K562 (cell line): Measurements from ENCODE around the gene ZDHHC8. TPM values are rescaled to one million over a fixed set of nuclear protein-coding genes. Genes with fewer than 3 reads are reported as not detected.

ENCODE experiments used
- CBX3 ChIP-seq, 2 experiments: IDR thresholded peaks; 1 replicate in 1 of 2; 2 replicates in 1 of 2; pipeline ENCODE4 v1.6.1; 2012; ENCODE audit warnings: inconsistent platforms in 2 of 2, low read length in 2 of 2, borderline replicate concordance in 1 of 2, control low read depth in 1 of 2
- EP300 ChIP-seq: IDR thresholded peaks from 2 replicates; pipeline ENCODE4 v1.6.1; 2012; ENCODE audit warnings: low read length, improper control_type of control experiment
- FUS ChIP-seq: fragments of 200-400 bp; formaldehyde crosslinking; optimal IDR thresholded peaks from 2 replicates; pipeline ENCODE3; 2017; ENCODE audit warnings: low read depth, low read length
- ILK ChIP-seq: fragments of 450-650 bp; IDR thresholded peaks from 2 replicates; pipeline ENCODE4 v1.6.1; 2016; ENCODE audit warnings: missing genetic modification characterization, low read depth, mild to moderate bottlenecking, missing compliant biosample characterization, moderate library complexity, borderline replicate concordance
- MAX ChIP-seq: sonication (generic); formaldehyde crosslinking; IDR thresholded peaks from 2 replicates; pipeline ENCODE4 v1.9.0; 2022; ENCODE audit warnings: mild to moderate bottlenecking, missing genetic modification reagents
- MEF2A ChIP-seq: IDR thresholded peaks from 2 replicates; pipeline ENCODE4 v1.6.1; 2011; ENCODE audit warnings: low read depth, mild to moderate bottlenecking, low read length, moderate library complexity; ENCODE audit not compliant: control insufficient read depth
- MIER1 ChIP-seq: fragments of 450-650 bp; IDR thresholded peaks from 2 replicates; pipeline ENCODE4 v1.6.1; 2016; ENCODE audit warnings: antibody characterized with exemption, mild to moderate bottlenecking, low read depth
- MTA2 ChIP-seq: fragments of 450-650 bp; IDR thresholded peaks from 2 replicates; pipeline ENCODE4 v1.6.1; 2016; ENCODE audit warnings: low read depth
- NR3C1 ChIP-seq: sonication (generic); formaldehyde crosslinking; IDR thresholded peaks from 2 replicates; pipeline ENCODE4 v1.8.1; 2022; ENCODE audit warnings: missing genetic modification reagents
- PCBP1 ChIP-seq: fragments of 200-400 bp; formaldehyde crosslinking; IDR thresholded peaks from 2 replicates; pipeline ENCODE4 v1.6.1; 2018; ENCODE audit warnings: mild to moderate bottlenecking, low read depth, low read length; ENCODE audit not compliant: poor library complexity, severe bottlenecking
- POLR3G ChIP-seq: IDR thresholded peaks from 2 replicates; pipeline ENCODE4 v1.6.1; 2011; ENCODE audit not compliant: insufficient read length, insufficient replicate concordance; ENCODE audit errors: extremely low read depth
- PRMT5 ChIP-seq: sonication (generic); formaldehyde crosslinking; IDR thresholded peaks from 2 replicates; pipeline ENCODE4 v1.5.0; 2020; ENCODE audit warnings: missing genetic modification reagents
- RBM14 ChIP-seq: fragments of 200-400 bp; formaldehyde crosslinking; IDR thresholded peaks from 2 replicates; pipeline ENCODE4 v1.6.1; 2018; ENCODE audit warnings: low read depth, mild to moderate bottlenecking, low read length, moderate library complexity, borderline replicate concordance; ENCODE audit not compliant: insufficient read depth
- SIX5 ChIP-seq, 2 experiments: IDR thresholded peaks; 2 replicates each; pipeline ENCODE4 v1.6.1; 2011; ENCODE audit warnings: low read length in 2 of 2, borderline replicate concordance in 1 of 2, low read depth in 1 of 2, mild to moderate bottlenecking in 1 of 2, moderate library complexity in 1 of 2; ENCODE audit not compliant: insufficient read depth in 1 of 2
- SMARCC2 ChIP-seq: fragments of 450-650 bp; IDR thresholded peaks from 2 replicates; pipeline ENCODE4 v1.6.1; 2017; ENCODE audit warnings: antibody characterized with exemption, moderate library complexity, mild to moderate bottlenecking, low read depth
- ZEB2 ChIP-seq: fragments of 450-650 bp; IDR thresholded peaks from 2 replicates; pipeline ENCODE4 v1.6.1; 2016
- ZFPM2 ChIP-seq: fragments of 250-450 bp; sonication (Bioruptor Pico); IDR thresholded peaks from 2 replicates; pipeline ENCODE4 v1.5.1; 2022; ENCODE audit warnings: mild to moderate bottlenecking
- ZNF217 ChIP-seq: sonication (generic); formaldehyde crosslinking; IDR thresholded peaks from 2 replicates; pipeline ENCODE4 v1.8.0; 2022; ENCODE audit warnings: mild to moderate bottlenecking, missing genetic modification reagents
- ZNF23 ChIP-seq: fragments of 250-450 bp; sonication (Bioruptor Pico); IDR thresholded peaks from 2 replicates; pipeline ENCODE4 v1.4.0; 2020; ENCODE audit warnings: mild to moderate bottlenecking
- ZNF696 ChIP-seq: fragments of 250-450 bp; sonication (Bioruptor Pico); conservative IDR thresholded peaks from 2 replicates; pipeline ENCODE4 v1.4.0; 2020; ENCODE audit warnings: mild to moderate bottlenecking, moderate library complexity
- ZNF717 ChIP-seq: fragments of 250-450 bp; sonication (Bioruptor Pico); IDR thresholded peaks from 2 replicates; pipeline ENCODE4 v1.5.0; 2021
- polyA plus RNA-seq, 8 experiments: library from polyadenylated mRNA; depleted of rRNA in 4 of 8; stranded (reverse) in 5 of 8; unstranded in 3 of 8; fragments of >200 nt; fragmentation: Nextera tagmentation in 2 of 8; fragmentation: Illumina TruSeq in 1 of 8; extraction: Ambion mirVana in 2 of 8; extraction: Trizol in 1 of 8; gene quantifications; 2 replicates each; pipeline versions ENCODE4 v1.2.1 to v1.2.3, GENCODE V29; 2011 to 2014; ENCODE audit warnings: inconsistent platforms in 1 of 8, missing spikeins in 1 of 8
- total RNA-seq, 7 experiments: library from RNA; depleted of rRNA in 6 of 7; stranded (reverse); fragments of >200 nt in 6 of 7; fragmentation: Illumina TruSeq in 2 of 7; extraction: Trizol in 2 of 7; gene quantifications; 2 replicates each; pipeline versions ENCODE4 v1.2.1 to v1.2.3, GENCODE V29; 2011 to 2021; ENCODE audit warnings: low replicate concordance in 1 of 7
- TF ChIP-seq, protein P1 (sequence below): fragments of 450-650 bp; IDR thresholded peaks from 2 replicates; pipeline ENCODE4 v1.6.1; 2017; ENCODE audit warnings: mild to moderate bottlenecking, moderate library complexity
- TF ChIP-seq, protein P2 (sequence below): IDR thresholded peaks from 3 replicates; pipeline ENCODE4 v1.6.1; 2011; ENCODE audit warnings: borderline replicate concordance, mild to moderate bottlenecking; ENCODE audit not compliant: insufficient read length, insufficient read depth
- TF ChIP-seq, protein P3 (sequence below): sonication (generic); formaldehyde crosslinking; IDR thresholded peaks from 2 replicates; pipeline ENCODE4 v1.8.0; 2022; ENCODE audit warnings: mild to moderate bottlenecking, missing genetic modification reagents
- TF ChIP-seq, protein P4 (sequence below): sonication (generic); formaldehyde crosslinking; IDR thresholded peaks from 2 replicates; pipeline ENCODE4 v1.8.0; 2022; ENCODE audit warnings: missing genetic modification reagents, mild to moderate bottlenecking, borderline replicate concordance
- TF ChIP-seq, protein P5 (sequence below): fragments of 250-450 bp; sonication (Bioruptor Pico); IDR thresholded peaks from 2 replicates; pipeline ENCODE4 v1.6.1; 2021; ENCODE audit warnings: mild to moderate bottlenecking

ZDHHC8 gene
- total and polyA plus RNA-seq, 9 of the 15 experiments (the other 6 are each of a cell fraction or from before 2014, with no cell fraction given), result 0.04 to 109 (median 16.4) TPM

DNA sequence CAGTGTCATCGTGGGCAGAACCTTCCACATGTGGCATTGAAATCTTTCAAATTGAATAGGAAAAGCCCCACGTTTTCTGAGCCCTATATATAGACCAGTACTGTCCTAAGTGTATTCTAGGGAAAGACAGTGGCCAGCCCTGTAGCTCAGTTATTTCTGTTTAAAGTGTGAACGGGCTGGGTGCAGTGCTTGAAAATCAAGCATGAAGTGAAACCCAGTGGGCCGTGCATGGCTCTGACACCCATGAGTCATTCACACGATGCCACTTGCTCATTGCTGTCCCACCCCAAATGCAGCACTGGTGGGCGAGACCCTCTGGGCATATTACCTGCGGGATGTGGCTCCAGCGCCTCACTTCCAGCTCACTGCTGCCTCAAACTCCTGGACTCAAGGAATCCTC is 49.0 kb downstream of the ZDHHC8 start (continued):
- TF ChIP-seq, protein P1, sequence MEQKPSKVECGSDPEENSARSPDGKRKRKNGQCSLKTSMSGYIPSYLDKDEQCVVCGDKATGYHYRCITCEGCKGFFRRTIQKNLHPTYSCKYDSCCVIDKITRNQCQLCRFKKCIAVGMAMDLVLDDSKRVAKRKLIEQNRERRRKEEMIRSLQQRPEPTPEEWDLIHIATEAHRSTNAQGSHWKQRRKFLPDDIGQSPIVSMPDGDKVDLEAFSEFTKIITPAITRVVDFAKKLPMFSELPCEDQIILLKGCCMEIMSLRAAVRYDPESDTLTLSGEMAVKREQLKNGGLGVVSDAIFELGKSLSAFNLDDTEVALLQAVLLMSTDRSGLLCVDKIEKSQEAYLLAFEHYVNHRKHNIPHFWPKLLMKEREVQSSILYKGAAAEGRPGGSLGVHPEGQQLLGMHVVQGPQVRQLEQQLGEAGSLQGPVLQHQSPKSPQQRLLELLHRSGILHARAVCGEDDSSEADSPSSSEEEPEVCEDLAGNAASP, result no peak
- TF ChIP-seq FUS, result no peak
- 0 out of 2 replicates have a peak, but pooled peaks have one; percentile 22 for TF ChIP-seq NR3C1 (CRISPR knock-in tag)
- no peak for TF ChIP-seq EP300
- no peak for TF ChIP-seq PRMT5
- no peak for TF ChIP-seq MTA2
- TF ChIP-seq PCBP1, result no peak
- TF ChIP-seq RBM14, result no peak
- TF ChIP-seq, protein P2, sequence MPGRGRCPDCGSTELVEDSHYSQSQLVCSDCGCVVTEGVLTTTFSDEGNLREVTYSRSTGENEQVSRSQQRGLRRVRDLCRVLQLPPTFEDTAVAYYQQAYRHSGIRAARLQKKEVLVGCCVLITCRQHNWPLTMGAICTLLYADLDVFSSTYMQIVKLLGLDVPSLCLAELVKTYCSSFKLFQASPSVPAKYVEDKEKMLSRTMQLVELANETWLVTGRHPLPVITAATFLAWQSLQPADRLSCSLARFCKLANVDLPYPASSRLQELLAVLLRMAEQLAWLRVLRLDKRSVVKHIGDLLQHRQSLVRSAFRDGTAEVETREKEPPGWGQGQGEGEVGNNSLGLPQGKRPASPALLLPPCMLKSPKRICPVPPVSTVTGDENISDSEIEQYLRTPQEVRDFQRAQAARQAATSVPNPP, result no peak
- no peak for TF ChIP-seq ZNF696 (CRISPR knock-in tag)
- TF ChIP-seq, protein P3, sequence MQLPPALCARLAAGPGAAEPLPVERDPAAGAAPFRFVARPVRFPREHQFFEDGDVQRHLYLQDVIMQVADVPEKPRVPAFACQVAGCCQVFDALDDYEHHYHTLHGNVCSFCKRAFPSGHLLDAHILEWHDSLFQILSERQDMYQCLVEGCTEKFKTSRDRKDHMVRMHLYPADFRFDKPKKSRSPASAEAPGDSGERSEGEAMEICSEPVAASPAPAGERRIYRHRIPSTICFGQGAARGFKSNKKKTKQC (CRISPR knock-in tag), result peak; percentile 21; the same call in 1 of the 2 replicates
- TF ChIP-seq MEF2A, result peak; percentile 41; the same call in 1 of the 2 replicates
- no peak for TF ChIP-seq ZEB2
- no peak for TF ChIP-seq MIER1
- TF ChIP-seq, protein P4, sequence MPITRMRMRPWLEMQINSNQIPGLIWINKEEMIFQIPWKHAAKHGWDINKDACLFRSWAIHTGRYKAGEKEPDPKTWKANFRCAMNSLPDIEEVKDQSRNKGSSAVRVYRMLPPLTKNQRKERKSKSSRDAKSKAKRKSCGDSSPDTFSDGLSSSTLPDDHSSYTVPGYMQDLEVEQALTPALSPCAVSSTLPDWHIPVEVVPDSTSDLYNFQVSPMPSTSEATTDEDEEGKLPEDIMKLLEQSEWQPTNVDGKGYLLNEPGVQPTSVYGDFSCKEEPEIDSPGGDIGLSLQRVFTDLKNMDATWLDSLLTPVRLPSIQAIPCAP (CRISPR knock-in tag), result no peak
- no peak for TF ChIP-seq ZFPM2 (CRISPR knock-in tag)
- TF ChIP-seq SMARCC2, result no peak
- peak; percentile 28; the same call in 1 of the 2 replicates for TF ChIP-seq MAX (CRISPR knock-in tag)
- no peak for TF ChIP-seq POLR3G
- TF ChIP-seq ZNF217, result no peak
- TF ChIP-seq, protein P5, sequence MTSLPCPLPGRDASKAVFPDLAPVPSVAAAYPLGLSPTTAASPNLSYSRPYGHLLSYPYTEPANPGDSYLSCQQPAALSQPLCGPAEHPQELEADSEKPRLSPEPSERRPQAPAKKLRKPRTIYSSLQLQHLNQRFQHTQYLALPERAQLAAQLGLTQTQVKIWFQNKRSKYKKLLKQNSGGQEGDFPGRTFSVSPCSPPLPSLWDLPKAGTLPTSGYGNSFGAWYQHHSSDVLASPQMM, result no peak
- TF ChIP-seq ZNF23 (CRISPR knock-in tag), result no peak
- no peak for TF ChIP-seq ZNF717 (CRISPR knock-in tag)
- no peak for TF ChIP-seq CBX3 (IDR thresholded peaks at IDR 0.05; ENCODE audit: borderline replicate concordance in 1 of 2, low read length in 2 of 2)
- no peak for TF ChIP-seq SIX5 (IDR thresholded peaks at IDR 0.05; ENCODE audit: borderline replicate concordance in 1 of 2, insufficient read depth in 1 of 2, low read depth in 1 of 2, low read length in 2 of 2)
- TF ChIP-seq ILK (tag), result no peak
